Measurements from ENCODE around the gene LY9.

LY9 gene

DNA sequence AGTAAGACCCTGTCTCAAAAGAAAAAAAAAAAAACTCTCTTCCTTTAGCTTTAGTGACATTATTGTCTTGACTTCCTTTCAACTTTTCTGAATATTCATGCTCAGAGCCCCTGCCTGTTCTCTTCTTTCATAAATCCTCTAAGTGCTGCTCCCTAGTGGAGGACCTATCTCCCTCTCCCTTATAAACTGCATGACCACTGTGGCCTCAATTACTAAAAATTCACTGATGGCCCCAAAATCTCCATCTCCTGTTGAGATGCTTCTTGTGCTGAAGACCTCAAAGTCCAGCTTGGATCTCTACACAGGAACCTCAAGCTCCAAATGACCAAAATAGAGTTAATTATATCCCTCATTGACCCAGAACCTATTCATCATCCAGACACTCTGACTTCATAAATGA lies 81.2 kb downstream of the LY9 start:
- Histone ChIP-seq H3K27me3 (peaks cover 4% of the 10 kb centered on the region), H3K36me3 (no peaks in the 10 kb centered on the region), H3K4me3 (ENCODE audit: low read depth, low read length) (no peak overlapping the region), H3K4me1 (no peaks in the 10 kb centered on the region), H3K9me3 (no peaks in the 10 kb centered on the region)
- no peak for TF ChIP-seq CTCF (IDR thresholded peaks at IDR 0.05; ENCODE audit: low read depth, low read length)
- DNase-seq = no peak
